NCI-H82 treated with DMSO at 0.1 percent for 48 hours (cell line): ENCODE data around the gene LRRC10B.
"Not testable (repeated sequence)": the region's sequence is repeated elsewhere in the genome, so short reads cannot be mapped to it uniquely, and the experiment has no call there.

Experiments
- DNase-seq: peaks from one replicate; lab custom pipeline; 2025; ENCODE audit not compliant: unreplicated experiment; lab: John Stamatoyannopoulos, UW

LRRC10B gene

GRCh38 chr11:61507962-61508861 lies at the start of gene LRRC10B:
Gene LRRC10B (plus strand): TSS chr11:61508749. CDS start chr11:61508999, 250 bp downstream.
- peak; percentile 36 for DNase-seq

- no peak for DNase-seq
These were observed 48.1 kb upstream of the LRRC10B start for GRCh38 chr11:61460474-61460881.

GRCh38 chr11:61460986-61461385 lies 47.6 kb upstream of the LRRC10B start:
- DNase-seq: no peak

GRCh38 chr11:61467602-61468001 lies 40.9 kb upstream of the LRRC10B start:
- not testable (repeated sequence) for DNase-seq

GRCh38 chr11:61468002-61468401 lies 40.5 kb upstream of the LRRC10B start:
- no peak for DNase-seq

- DNase-seq: no peak
These were observed 36.3 kb upstream of the LRRC10B start for GRCh38 chr11:61472282-61472681.

- DNase-seq: no peak
These were observed 35.7 kb upstream of the LRRC10B start for GRCh38 chr11:61472868-61473267.

GRCh38 chr11:61473370-61474012 lies 35.1 kb upstream of the LRRC10B start:
- DNase-seq: no peak

- DNase-seq: no peak
These were observed 34.4 kb upstream of the LRRC10B start for GRCh38 chr11:61474013-61474643.

GRCh38 chr11:61475433-61475832 lies 33.1 kb upstream of the LRRC10B start:
- DNase-seq: no peak

- DNase-seq: peak; percentile 7
These were observed 32.2 kb upstream of the LRRC10B start for GRCh38 chr11:61476371-61476770.

- no peak for DNase-seq
These were observed 31.4 kb upstream of the LRRC10B start for GRCh38 chr11:61477126-61477525.

GRCh38 chr11:61477727-61478148 lies 30.8 kb upstream of the LRRC10B start:
- DNase-seq: no peak

- not testable (repeated sequence) for DNase-seq
These were observed 29.0 kb upstream of the LRRC10B start for GRCh38 chr11:61479360-61480058.

GRCh38 chr11:61480261-61480993 lies 28.1 kb upstream of the LRRC10B start:
- DNase-seq: peak; percentile 18

- no peak for DNase-seq
These were observed 27.6 kb upstream of the LRRC10B start for GRCh38 chr11:61480994-61481335.

GRCh38 chr11:61481806-61482205 lies 26.7 kb upstream of the LRRC10B start:
- no peak for DNase-seq

GRCh38 chr11:61482513-61482912 lies 26.0 kb upstream of the LRRC10B start:
- no peak for DNase-seq

GRCh38 chr11:61484541-61484940 lies 24.0 kb upstream of the LRRC10B start:
- DNase-seq: no peak

GRCh38 chr11:61485080-61485479 lies 23.5 kb upstream of the LRRC10B start:
- no peak for DNase-seq
